ENCODE results near the gene AKAP12. TPM values are rescaled to one million over a fixed set of nuclear protein-coding genes. Genes with fewer than 3 reads are reported as not detected.

Gene AKAP12
- total and polyA plus RNA-seq, 2 donors (not counting 1 experiment from before 2014, with no cell fraction given) = 0.04 to 0.22 TPM

- no peaks in the 10 kb centered on the region for H3K36me3 ChIP-seq (replicated peaks in 1 of 2; ENCODE audit: control extremely low read depth in 1 of 2, control insufficient read depth in 1 of 2, extremely low read depth in 1 of 2, insufficient read depth in 2 of 2, low read length in 1 of 2)
- H3K27ac ChIP-seq (ENCODE audit: low read length in 2 of 2) = no peak overlapping the region
- no peak overlapping the region for H3K4me3 Mint-ChIP-seq
- no peaks in the 10 kb centered on the region for H3K27me3 ChIP-seq (replicated peaks in 1 of 4; ENCODE audit: control extremely low read depth in 1 of 4, control insufficient read depth in 3 of 4, insufficient read depth in 4 of 4, low read length in 3 of 4)
- H3K4me2 ChIP-seq (replicated peaks; ENCODE audit: low read depth, low read length, poor library complexity, severe bottlenecking) = no peak overlapping the region
- H3K79me2 ChIP-seq (ENCODE audit: control insufficient read depth, insufficient read depth, low read length) = no peaks in the 10 kb centered on the region
- H3K4me3 ChIP-seq (ENCODE audit: control extremely low read depth in 1 of 5, extremely low read depth in 1 of 5, insufficient read depth in 1 of 5, low read depth in 2 of 5, low read length in 4 of 5) = no peak overlapping the region
- no peak overlapping the region for H3K27ac Mint-ChIP-seq
- POLR2A ChIA-PET = no interaction called here
- no peaks in the 10 kb centered on the region for H4K20me1 ChIP-seq (ENCODE audit: control insufficient read depth, insufficient read depth, low read length, poor library complexity, severe bottlenecking)
- no peak overlapping the region for H3K9ac ChIP-seq (ENCODE audit: low read length)
- no peaks in the 10 kb centered on the region for H3K9me3 Mint-ChIP-seq (ENCODE audit: insufficient read depth)
- H2AFZ ChIP-seq (ENCODE audit: insufficient read depth, low read depth, low read length, poor library complexity, severe bottlenecking) = no peak overlapping the region
- H3K9me3 ChIP-seq (ENCODE audit: control extremely low read depth in 1 of 3, control insufficient read depth in 2 of 3, insufficient read depth in 1 of 3, low read length in 2 of 3) = no peaks in the 10 kb centered on the region
- CTCF ChIA-PET = no interaction called here
- H3K4me1 ChIP-seq (ENCODE audit: control insufficient read depth in 2 of 2, insufficient read depth in 2 of 2, low read length in 2 of 2) = no peaks in the 10 kb centered on the region
- TF ChIP-seq CTCF (IDR thresholded peaks at IDR 0.05) = no peak
- TF ChIP-seq EZH2 (IDR thresholded peaks at IDR 0.05; ENCODE audit: borderline replicate concordance, insufficient read depth, low read depth, low read length, poor library complexity, severe bottlenecking) = no peak
- H3K4me1 Mint-ChIP-seq = no peaks in the 10 kb centered on the region
- peaks cover 6% of the 10 kb centered on the region for H3K27me3 Mint-ChIP-seq
- ATAC-seq (ENCODE audit: low read depth) (no peak), DNase-seq (no peak)
- no CpG with 5 or more reads among the region's 4 CpGs for WGBS (ENCODE audit: insufficient coverage)
- intact Hi-C loops (cut with micrococcal nuclease) = no loop called here
Measured at GRCh38 chr6:151269321-151269995, 29.7 kb downstream of the AKAP12 start.

GRCh38 chr6:151275121-151275520 is 35.4 kb downstream of the AKAP12 start:
- no peak overlapping the region for H3K4me3 Mint-ChIP-seq
- ATAC-seq (ENCODE audit: low read depth) (no peak), DNase-seq (no peak)
- no peaks in the 10 kb centered on the region for H3K36me3 ChIP-seq (replicated peaks in 1 of 2; ENCODE audit: control extremely low read depth in 1 of 2, control insufficient read depth in 1 of 2, extremely low read depth in 1 of 2, insufficient read depth in 2 of 2, low read length in 1 of 2)
- no peaks in the 10 kb centered on the region for H3K9me3 Mint-ChIP-seq (ENCODE audit: insufficient read depth)
- CTCF ChIA-PET = no interaction called here
- no peak overlapping the region for H3K9ac ChIP-seq (ENCODE audit: low read length)
- H3K27me3 Mint-ChIP-seq = peaks cover 4% of the 10 kb centered on the region
- no peak overlapping the region for H3K4me3 ChIP-seq (ENCODE audit: control extremely low read depth in 1 of 5, extremely low read depth in 1 of 5, insufficient read depth in 1 of 5, low read depth in 2 of 5, low read length in 4 of 5)
- no peak overlapping the region for H3K27ac ChIP-seq (ENCODE audit: low read length in 2 of 2)
- H3K4me1 ChIP-seq (ENCODE audit: control insufficient read depth in 2 of 2, insufficient read depth in 2 of 2, low read length in 2 of 2) = no peaks in the 10 kb centered on the region
- POLR2A ChIA-PET = no interaction called here
- no peaks in the 10 kb centered on the region for H3K79me2 ChIP-seq (ENCODE audit: control insufficient read depth, insufficient read depth, low read length)
- no peak overlapping the region for H2AFZ ChIP-seq (ENCODE audit: insufficient read depth, low read depth, low read length, poor library complexity, severe bottlenecking)
- H3K4me1 Mint-ChIP-seq = no peaks in the 10 kb centered on the region
- no peaks in the 10 kb centered on the region for H3K9me3 ChIP-seq (ENCODE audit: control extremely low read depth in 1 of 3, control insufficient read depth in 2 of 3, insufficient read depth in 1 of 3, low read length in 2 of 3)
- no peaks in the 10 kb centered on the region for H4K20me1 ChIP-seq (ENCODE audit: control insufficient read depth, insufficient read depth, low read length, poor library complexity, severe bottlenecking)
- intact Hi-C loops (cut with micrococcal nuclease) = no loop called here
- H3K4me2 ChIP-seq (replicated peaks; ENCODE audit: low read depth, low read length, poor library complexity, severe bottlenecking) = no peak overlapping the region
- 60% methylated on average over 1 of the region's 6 CpGs for WGBS (ENCODE audit: insufficient coverage)
- no peak overlapping the region for H3K27ac Mint-ChIP-seq
- H3K27me3 ChIP-seq (replicated peaks in 1 of 4; ENCODE audit: control extremely low read depth in 1 of 4, control insufficient read depth in 3 of 4, insufficient read depth in 4 of 4, low read length in 3 of 4) = no peaks in the 10 kb centered on the region
- TF ChIP-seq EZH2 (IDR thresholded peaks at IDR 0.05; ENCODE audit: borderline replicate concordance, insufficient read depth, low read depth, low read length, poor library complexity, severe bottlenecking) = no peak
- no peak for TF ChIP-seq CTCF (IDR thresholded peaks at IDR 0.05)

Data from B cell (primary cell).